Activated CD4-positive, CD25-positive, alpha-beta regulatory T cell treated with anti-CD3 and anti-CD28 coated beads, Interleukin-2, amount 50 U/mL, for 72 hours (primary cell): Measurements from ENCODE around the gene LYPD4.
"Not testable (repeated sequence)": the region's sequence is repeated elsewhere in the genome, so short reads cannot be mapped to it uniquely, and the experiment has no call there.

Source experiments
- DNase-seq: peaks from one replicate; pipeline ENCODE4 v3.0.0; 2021

The LYPD4 gene, protein sequence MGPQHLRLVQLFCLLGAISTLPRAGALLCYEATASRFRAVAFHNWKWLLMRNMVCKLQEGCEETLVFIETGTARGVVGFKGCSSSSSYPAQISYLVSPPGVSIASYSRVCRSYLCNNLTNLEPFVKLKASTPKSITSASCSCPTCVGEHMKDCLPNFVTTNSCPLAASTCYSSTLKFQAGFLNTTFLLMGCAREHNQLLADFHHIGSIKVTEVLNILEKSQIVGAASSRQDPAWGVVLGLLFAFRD

DNA sequence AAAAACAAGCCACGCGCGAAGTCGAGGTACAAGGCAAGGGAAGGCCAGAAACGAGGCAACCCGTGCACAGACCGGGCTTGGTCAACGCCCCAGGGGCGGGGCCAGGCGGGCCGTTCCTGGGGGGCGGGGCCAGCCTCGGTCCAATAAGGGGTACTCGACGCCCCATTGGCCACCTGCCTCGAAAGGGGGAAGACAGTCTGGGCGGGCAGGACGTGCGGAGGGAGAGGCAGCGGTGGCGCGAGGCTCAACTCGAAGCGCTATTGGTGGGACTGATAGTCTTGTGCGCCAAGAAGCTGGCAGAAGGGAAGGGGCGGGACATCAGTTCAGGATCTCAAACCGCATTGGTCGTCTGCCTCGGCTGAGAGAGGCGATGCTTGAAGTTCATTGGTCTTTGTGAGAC, at the start of gene LYPD4:
Gene LYPD4 (minus strand): TSS at position 83 of the 400 bp plus-strand sequence. CDS start 5,398 bp downstream, outside the sequence.
- DNase-seq = no peak

DNA sequence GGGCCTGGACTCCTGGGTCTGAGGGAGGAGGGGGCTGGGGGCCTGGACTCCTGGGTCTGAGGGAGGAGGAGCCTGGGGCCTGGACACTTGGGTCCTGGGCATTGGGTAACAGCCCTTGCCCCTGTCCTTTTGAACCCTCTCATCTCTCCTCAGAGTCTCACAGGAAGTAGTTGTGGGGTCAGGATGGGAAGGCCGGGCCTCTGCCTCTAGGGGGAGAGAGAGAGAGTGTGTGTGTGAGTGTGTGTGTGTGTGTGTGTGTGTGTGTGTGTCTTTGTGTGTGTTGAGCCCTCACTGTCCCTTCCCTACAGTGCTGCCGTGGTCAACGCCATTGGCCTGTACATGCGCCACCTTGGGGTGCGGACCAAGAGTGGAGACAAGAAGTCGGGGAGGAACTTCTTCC, 49.4 kb upstream of the LYPD4 start:
- no peak for DNase-seq

DNA sequence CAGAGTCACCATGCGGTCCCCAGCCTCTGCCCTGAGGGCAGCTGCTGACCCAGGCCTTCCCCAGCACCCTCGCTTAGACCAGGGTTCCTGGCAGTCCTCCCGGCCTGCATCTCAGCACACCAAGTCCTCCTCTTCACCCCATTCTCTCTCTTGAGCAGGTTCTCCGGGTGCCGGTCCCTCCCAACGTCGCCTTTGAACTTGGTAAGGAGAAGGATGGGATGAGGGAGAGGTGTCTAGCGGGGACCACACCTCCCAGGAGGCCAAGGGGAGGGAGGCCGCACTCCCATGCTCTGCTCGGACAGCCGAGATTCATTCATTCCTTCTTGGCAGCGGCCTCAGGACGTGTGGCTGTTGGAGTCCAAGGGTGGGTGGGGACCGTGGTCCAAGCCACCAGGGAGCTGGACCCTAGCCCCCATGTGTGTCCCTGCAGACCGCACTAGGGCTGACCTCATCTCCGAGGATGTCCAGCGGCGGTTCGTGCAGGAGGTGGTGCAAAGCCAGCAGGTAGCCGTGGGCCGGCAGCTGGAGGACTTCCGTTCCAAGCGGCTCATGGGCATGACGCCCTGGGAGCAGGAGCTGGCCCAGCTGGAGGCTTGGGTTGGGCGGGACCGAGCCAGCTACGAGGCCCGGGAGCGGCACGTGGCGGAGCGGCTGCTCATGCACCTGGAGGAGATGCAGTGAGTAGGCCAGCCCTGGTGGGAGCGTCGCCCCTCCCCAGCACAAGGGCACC, 47.9 kb upstream of the LYPD4 start:
- no peak for DNase-seq

DNA sequence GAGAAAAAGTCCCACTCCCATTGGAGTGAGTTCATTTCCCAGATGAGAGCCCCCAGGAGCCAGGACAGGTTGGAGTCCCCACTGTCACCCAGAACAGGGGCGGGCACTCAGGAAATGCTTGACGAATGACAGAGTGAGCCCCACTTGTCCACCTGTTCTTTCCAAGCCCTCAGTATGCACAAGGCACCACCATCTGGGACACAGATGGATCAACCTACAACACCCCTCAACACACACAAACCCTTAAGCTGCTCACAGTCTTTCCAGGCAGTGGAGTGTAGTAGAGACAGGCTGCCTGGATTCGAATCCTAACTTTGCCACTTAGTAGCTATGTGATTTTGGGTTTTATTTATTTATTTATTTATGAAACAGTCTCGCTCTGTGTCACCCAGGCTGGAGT, 46.5 kb upstream of the LYPD4 start:
- DNase-seq = no peak

DNA sequence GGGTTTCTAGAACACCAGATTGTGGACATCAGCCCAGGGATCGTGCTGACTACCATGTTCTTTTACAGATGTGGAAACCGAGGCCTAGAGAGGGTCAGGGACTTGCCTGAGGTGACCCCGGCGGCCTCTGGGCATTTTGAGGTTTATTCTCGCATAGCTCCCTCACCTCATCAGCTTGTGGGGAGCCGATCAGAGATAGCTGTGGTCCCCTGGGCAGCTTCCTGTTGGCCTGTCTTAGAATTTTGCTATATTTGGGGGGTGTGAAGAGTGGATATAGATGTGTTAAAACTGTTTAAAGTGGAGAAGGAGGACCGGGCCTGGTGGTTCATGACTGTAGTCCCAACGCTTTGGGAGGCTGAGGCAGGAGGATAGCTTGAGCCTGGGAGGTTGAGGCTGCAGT, 45.4 kb upstream of the LYPD4 start:
- no peak for DNase-seq

DNA sequence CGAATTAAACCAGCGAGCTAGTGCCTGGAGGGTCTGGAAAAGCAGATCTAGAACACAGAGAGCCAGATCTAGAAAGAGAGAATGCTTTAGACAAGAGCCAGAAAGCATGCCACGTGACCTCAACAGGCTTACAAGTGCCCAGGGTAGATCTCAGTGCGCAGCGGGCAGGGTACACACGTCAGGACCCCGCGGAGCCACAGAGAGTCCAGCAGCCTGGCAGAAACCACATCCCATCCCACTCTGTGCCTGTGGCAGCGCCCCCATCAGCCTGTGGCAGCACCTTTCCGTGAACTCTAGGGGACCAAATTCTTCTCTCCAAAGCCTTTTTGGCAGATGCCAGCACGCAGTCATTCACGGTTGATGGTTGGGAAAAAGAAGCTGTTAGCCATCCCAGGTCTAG, 44.4 kb upstream of the LYPD4 start:
- DNase-seq = no peak

DNA sequence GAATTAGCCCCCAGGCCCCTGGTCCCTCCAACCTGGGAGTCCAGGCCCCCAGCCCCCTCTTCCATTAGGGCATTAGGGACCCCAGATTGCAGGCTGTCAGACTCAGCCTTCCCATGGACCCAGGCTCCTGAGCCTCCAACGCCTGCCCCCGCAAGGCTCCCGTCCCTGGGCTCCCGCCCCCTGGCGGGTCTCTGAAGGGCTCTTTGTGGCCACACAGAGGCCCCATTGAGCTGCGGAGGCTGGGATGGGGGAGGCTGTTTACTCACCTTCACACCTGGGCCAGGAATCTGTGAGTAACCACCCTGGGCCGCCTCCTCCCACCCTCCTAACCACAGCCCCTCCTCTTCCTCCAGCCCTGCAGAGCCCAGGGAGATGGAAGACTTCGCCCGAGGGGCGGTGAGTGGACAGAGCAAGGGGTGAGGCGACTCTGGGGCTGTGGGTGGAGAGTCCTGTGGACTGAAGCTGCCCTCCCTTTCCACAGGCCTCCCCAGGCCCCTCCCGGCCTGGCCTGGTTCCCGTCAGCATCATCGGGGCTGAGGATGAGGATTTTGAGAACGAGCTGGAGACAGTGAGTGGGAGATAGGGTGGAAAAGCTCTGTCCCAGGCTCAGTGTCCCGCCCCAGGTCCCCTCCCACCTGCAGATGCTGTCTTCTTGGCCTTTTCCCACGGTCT, 43.4 kb upstream of the LYPD4 start:
- peak; percentile 74 for DNase-seq

DNA sequence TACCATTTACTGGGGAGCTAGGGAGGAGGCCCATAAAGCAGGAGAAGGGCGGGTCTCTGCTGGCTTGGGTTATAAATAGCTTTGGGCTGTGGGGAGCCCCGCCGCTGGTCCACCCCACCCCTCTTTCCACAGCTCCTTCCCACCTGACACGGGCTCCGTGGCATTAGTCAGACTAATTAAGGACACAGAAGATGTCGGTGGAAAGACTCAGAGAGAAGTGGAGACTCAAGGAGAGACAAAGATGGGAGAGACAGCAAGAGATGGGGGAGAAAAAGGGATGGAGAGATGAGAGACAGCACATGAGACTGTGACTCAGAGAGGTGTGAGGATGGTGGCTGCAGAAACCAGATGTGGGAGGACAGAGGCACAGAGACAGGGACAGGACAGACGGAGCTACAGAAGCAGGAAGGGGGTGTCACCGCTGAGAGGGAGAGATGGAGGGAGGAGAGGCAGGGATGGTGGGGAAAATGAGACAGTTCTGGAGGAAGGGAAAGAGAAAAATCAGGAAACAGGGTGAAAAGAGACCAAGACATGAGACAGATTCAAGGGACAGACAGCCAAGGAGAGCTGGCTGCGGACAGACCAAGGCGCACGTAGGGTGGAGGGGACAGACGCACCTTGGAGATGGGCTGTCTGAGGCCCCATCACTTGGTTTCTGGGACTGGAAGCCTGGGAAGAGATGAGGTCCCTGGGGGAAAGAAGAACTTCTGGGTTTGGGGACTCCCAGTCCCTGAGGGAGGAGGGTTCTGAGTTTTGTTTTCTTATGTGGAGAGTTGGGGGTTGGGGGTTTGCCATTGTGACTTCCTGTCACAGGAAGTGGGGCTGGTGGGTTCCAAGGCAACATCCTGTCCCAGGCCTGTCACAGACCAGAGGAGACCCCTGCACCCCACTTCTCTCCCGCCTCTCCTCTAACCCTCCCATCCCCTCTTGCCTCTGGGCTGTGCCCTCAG, 42.6 kb upstream of the LYPD4 start:
- DNase-seq = peak; percentile 66

DNA sequence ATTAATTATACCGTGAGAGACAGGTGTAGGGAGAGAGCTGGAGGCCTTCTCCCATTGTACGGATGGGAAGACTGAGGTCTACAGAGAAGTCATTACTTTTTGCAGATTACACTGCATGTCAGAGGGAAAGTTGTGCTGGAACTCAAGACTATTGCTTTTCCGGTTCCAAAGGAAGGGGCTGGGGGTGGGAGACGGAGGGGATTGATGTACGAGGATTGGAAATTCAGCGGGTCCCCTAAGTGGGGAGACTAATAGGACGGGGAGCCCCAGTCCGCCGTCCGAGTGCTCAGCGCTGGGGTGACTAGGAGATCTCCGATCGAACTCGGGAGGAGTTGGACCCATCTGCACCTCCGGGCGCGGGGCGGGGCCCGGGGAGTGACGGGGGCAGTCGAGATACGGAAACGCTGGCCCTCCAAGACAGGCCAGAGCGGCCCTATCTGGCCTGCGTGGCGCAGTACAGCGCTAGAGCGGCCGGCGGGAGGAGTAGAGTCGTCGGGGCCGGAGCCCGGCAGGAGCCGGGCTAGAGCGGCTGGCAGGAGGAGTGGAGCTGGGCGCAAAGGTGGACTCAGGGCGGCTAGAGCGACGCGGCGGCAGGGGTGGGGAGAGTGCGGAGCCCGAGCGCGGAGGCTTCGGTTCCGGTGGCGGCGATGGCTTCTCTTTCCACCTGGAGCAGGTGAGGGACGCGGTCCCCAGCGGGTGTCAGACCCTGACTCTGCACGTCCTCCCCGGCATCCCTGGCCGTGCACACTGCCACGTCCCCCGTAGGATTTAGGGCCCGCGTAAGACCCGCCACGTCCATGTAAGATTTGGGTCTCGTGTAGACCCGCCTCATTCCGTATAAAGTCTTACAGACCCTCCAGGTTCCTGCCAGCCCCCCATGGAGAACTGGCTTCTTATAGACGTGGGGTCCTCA, 39.6 kb upstream of the LYPD4 start:
- DNase-seq = peak; percentile 86

DNA sequence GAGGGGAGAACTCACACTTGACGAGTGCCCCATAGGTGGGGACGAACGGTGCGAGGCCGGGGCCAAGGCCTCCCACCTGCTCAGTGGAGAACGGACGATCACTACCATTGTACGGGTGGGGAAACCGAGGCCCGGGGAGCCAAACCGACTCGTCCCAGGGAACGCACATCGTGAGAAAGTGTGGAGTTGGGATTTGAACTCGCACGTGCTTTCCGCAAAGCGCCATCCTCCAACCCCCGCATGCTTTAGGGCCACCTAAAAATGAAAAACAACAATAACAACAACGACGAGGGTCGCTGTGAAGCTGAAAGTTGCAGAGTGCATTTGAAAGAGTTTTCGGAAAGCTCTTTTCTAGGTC, 39.0 kb upstream of the LYPD4 start:
- DNase-seq = no peak

DNA sequence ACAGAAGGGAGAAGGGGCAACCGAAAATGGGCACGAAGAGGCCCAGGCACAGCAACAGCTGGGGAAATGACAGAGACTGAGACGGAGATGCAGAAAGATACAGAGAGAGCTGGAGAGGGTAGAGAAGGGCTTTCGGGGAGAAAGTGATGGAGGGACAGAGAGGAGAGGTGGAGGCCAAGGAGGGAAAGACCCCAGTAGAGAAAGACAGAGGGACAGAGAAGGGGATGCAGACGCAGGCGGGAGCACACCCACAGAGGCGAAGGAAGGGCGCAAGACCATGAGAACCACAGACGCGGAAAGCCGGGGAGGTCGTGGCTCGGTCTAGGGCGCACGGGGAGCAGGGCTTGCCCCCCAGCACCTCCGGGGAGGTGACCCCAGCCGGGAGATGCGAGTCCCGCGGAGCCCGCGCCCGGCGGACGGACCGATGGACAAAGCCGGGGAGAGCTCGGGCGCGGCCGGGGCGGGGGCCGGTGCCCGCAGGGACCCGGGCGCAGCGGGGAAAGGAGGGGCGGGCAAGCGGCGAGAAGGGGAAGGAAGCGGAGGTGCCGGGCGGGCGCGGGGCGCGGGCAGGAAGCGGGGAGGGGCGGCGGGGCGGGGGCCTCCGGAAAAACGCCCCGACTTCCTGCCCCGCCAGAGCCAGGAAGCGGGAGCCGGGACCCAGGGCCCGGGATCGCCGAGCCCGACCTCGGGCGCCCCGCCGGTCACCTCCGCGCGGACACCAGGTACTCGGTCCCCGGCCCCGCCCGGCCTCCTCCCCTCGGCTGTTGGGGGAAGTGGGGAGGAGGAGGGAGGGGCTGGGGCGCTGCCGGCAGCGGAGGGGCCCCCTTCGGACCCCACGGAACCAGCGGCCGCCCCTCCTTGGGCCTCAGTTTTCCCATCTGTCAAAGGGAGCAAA, 38.3 kb upstream of the LYPD4 start, which contains the start of gene ARHGEF1:
Gene ARHGEF1 (plus strand): TSS at position 617 of the 895 bp plus-strand sequence. CDS start 4,899 bp downstream, outside the sequence.
- DNase-seq = peak; percentile 66

DNA sequence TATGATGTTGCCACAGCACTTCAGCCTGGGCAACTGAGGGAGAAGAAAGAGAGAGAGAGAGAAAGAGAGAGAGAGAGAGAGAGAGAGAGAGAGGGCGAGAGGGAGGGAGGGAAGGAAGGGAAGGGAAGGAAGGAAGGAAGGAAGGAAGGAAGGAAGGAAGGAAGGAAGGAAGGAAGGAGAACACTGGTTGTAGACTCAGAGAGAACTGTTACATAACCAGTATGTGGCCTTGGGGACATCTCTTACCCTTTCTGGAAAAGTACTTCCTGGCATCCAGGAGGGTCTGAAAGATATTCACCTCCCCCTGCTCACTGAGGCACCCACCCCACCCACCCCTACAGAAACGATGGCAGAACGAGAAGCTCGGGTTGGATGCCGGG, 35.8 kb upstream of the LYPD4 start:
- no peak for DNase-seq

DNA sequence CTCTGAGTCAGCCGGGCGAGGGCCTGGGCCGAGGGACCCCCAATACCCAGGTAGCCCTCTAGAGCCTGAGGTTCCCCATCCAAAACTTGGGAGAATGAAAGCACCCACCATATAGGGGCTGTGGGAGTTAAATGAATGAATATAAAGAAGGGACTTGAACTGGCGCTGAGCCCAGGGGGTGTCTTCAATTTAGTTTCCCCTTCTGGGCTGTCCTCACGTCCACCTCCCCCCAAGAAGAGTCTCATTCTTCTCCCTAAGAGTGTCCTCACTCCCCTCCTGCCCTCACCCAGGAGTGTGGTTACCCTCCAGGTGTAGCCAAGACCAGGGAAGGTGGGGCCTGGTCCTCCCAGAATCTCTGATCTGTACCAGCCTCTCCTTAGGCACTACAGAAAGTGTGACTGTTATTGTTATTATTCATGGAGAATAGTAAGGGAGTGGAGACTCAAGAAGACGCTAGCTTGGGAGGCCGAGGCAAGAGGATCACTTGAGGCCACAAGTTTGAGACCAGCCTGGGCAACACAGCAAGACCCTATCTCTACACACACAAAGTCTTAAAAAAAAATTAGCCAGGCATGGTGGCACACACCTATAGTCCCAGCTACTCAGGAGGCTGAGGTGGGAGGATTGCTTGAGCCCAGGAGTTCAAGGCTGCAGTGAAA, 35.3 kb upstream of the LYPD4 start:
- no peak for DNase-seq

DNA sequence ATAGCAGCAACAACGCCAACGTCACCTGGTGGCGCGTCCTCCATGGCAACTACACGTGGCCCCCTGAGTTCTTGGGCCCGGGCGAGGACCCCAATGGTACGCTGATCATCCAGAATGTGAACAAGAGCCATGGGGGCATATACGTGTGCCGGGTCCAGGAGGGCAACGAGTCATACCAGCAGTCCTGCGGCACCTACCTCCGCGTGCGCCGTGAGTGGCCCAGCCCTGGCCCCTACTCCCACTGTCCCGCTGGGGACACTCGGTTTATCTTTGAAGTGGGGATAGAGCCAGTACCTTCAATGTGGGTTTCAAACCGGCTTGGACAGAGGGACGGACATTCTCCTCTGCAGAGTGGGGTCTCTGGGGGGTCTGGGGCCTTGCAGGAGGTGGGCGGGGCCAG, 34.6 kb upstream of the LYPD4 start:
- DNase-seq = no peak

DNA sequence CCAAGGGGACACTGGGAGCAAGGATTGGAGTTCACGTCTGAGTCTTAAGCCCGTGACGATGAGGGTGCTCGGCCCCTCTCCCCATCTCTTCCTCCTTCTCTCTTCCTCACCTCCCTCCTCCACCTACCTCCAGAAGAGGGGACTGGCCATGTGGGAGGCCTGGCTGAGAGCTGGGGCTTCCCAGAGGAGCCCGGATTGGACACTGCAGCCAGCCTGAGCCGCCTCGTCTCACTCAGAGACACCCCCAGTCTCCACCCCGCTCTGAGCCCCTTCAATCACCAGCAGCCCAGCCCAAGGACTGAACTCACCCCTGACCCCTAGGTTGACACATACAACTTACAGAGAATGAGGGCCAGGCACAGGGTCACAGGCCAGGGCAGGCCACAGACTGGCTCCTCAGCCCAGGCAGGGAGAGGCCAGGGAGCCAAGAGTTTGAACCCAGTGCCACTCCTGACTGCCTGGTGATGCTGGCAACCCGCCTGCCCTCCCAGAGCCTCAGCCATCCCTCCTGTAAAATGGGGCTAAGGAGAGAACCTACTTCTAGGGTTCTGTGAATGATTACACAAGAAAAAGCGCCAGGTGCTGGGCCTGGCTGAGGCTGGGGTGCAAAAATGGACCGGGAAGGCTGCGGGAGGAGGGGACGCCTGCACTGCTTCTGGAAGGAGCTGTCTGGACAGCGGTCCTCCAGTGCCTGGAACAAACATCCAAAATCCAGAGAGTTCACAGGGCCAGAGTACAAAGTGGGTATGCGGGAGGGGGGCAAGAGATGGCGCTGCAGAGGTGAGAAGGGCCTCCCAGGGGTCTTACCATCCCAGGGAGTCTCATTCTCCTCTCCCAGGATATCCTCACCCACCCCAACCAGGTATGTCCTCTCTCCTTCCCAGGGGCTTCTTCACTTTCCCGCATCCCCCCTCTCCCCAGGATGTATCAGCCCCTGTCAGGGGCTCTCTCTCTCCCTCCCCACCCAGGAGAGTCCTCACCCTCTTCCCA, 33.7 kb upstream of the LYPD4 start:
- DNase-seq = no peak

DNA sequence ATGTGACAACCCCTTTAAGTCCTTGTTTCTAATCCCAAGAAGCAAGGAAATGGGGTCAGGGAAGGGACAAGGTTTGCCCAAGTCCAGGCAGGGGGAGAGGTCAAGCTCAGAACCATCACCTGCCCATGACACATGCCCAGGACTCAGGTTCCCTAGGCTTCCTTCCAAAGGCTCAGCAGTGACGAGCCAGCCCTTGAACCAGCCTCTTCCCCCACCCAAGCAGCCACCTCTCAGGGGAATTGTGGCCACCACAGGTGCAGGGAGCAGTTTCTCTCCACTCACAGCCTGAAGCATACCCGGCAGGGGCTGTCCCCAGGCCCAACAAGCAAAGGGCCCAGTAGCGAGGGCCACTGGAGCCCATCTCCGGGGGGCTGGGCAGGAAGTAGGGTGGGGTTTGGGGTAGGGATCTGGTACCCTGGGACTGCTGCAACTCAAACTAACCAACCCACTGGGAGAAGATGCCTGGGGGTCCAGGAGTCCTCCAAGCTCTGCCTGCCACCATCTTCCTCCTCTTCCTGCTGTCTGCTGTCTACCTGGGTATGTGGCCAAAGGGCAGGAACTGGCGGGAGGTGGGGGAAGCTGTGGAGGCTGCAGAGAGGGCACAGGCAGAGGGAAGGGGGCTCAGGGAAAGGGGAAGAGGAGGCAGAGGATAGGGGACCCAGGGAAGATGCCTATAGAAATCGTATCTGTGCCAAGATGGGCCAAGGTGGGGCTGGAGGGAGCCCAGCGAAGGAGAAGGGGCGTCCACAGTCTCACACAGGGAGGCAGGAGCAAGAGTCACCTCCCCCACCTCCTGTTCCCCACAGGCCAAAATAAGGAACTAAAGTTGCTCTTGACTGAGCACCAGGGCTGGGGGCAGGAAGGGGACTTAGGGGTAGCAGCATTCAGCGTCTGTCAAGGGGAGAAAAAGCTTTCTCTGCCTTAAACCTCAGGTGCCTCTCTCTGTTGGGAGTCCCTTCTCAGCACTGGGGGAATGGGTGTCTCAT, 32.7 kb upstream of the LYPD4 start, which contains the start of gene CD79A:
Gene CD79A (plus strand): TSS at position 433 of the 986 bp plus-strand sequence. CDS start 26 bp downstream, at position 459.
- no peak for DNase-seq

DNA sequence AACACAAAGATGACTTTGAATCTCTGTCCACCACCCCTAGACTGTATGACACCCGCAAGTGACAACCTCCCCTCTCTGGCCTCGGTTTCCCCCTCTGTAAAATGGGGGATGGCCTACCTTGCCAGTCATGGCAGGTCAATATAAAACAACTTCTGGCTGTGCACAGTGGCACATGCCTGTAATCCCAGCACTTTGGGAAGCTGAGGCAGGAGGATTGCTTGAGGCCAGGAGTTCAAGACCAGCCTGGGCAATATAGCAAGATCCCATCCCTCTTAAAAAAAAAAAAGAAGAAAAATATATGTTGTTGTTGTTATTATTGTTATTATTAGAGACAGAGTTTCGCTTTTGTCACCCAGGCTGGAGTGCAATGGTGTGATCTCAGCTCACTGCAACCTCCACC, 31.5 kb upstream of the LYPD4 start:
- DNase-seq = not testable (repeated sequence)
